KMS-11 (cell line): ENCODE data around the gene FHIT.

Source experiments
- H2AFZ ChIP-seq: fragments of 200-600 bp; sonication (generic); 2 replicates; pipeline ENCODE4 v1.6.1; 2016; ENCODE audit warnings: antibody characterized with exemption, mixed run types, low read depth
- H3K27ac ChIP-seq: fragments of 200-600 bp; sonication (generic); 2 replicates; pipeline ENCODE4 v1.6.1; 2016; ENCODE audit warnings: mild to moderate bottlenecking, mixed run types
- H3K27me3 ChIP-seq: fragments of 200-600 bp; sonication (generic); 2 replicates; pipeline ENCODE4 v1.6.1; 2017; ENCODE audit warnings: mild to moderate bottlenecking, low read depth, mixed run types, moderate library complexity; ENCODE audit not compliant: insufficient read depth
- H3K36me3 ChIP-seq: fragments of 200-600 bp; sonication (generic); 2 replicates; pipeline ENCODE4 v1.6.1; 2017; ENCODE audit warnings: mild to moderate bottlenecking, mixed run types; ENCODE audit not compliant: insufficient read depth
- H3K4me1 ChIP-seq: fragments of 200-600 bp; sonication (generic); 2 replicates; pipeline ENCODE4 v1.6.1; 2016; ENCODE audit warnings: mild to moderate bottlenecking, low read depth, mixed run types; ENCODE audit not compliant: poor library complexity, severe bottlenecking
- H3K4me2 ChIP-seq: fragments of 200-600 bp; sonication (generic); 2 replicates; pipeline ENCODE4 v1.7.0; 2016; ENCODE audit warnings: mild to moderate bottlenecking, mixed run types
- H3K4me3 ChIP-seq: fragments of 200-600 bp; sonication (generic); IDR thresholded peaks from 2 replicates; pipeline ENCODE4 v1.6.1; 2017; ENCODE audit warnings: low read depth, low read length, mixed read lengths; ENCODE audit not compliant: insufficient read depth
- H3K79me2 ChIP-seq: fragments of 200-600 bp; sonication (generic); 2 replicates; pipeline ENCODE4 v1.6.1; 2016; ENCODE audit warnings: low read depth, mixed run types; ENCODE audit not compliant: insufficient read depth
- H3K9ac ChIP-seq: fragments of 200-600 bp; sonication (generic); 2 replicates; pipeline ENCODE4 v1.6.1; 2016; ENCODE audit warnings: mild to moderate bottlenecking, mixed run types
- H4K20me1 ChIP-seq: fragments of 200-600 bp; sonication (generic); 2 replicates; pipeline ENCODE4 v1.6.1; 2016; ENCODE audit warnings: mild to moderate bottlenecking, mixed run types; ENCODE audit not compliant: insufficient read depth
- CTCF ChIP-seq: fragments of 200-600 bp; sonication (generic); conservative IDR thresholded peaks from 2 replicates; pipeline ENCODE4 v1.6.1; 2017; ENCODE audit warnings: low read depth, mild to moderate bottlenecking, antibody characterized with exemption, low read length, moderate library complexity, mixed read lengths

The FHIT gene

DNA sequence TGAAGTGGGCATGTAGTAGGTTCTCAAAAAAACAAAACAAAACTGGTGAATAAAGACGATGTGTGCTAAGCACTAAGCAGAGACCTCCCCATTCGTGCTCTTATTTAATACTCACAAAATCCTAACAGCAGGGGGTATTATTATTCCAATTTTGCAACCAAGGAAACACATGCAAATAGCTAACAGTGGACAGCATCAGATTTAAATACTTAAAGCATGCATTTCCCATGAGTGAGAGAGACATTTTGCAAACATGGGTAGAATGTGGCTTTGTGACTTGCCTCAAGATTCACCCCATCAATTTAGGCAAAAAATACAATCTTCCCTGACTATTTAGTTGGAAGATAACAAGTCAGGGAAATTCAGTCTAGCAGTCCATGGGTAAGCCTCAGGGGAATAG, 1255.2 kb downstream of the FHIT start:
- Histone ChIP-seq H3K4me2 (no peak overlapping the region), H3K9ac (no peak overlapping the region), H3K79me2 (no peaks in the 10 kb centered on the region), H3K4me3 (no peak overlapping the region), H3K27me3 (no peaks in the 10 kb centered on the region), H4K20me1 (no peaks in the 10 kb centered on the region), H3K4me1 (no peaks in the 10 kb centered on the region), H2AFZ (no peak overlapping the region), H3K27ac (no peak overlapping the region), H3K36me3 (no peaks in the 10 kb centered on the region)
- TF ChIP-seq CTCF = no peak

GRCh38 chr3:59995563-59995962, 1255.7 kb downstream of the FHIT start:
- H3K79me2 ChIP-seq = no peaks in the 10 kb centered on the region
- H3K4me2 ChIP-seq = no peak overlapping the region
- H2AFZ ChIP-seq = no peak overlapping the region
- no peaks in the 10 kb centered on the region for H3K4me1 ChIP-seq
- H4K20me1 ChIP-seq = no peaks in the 10 kb centered on the region
- H3K9ac ChIP-seq = no peak overlapping the region
- H3K27me3 ChIP-seq = no peaks in the 10 kb centered on the region
- no peak overlapping the region for H3K27ac ChIP-seq
- TF ChIP-seq CTCF = no peak
- no peak overlapping the region for H3K4me3 ChIP-seq
- no peaks in the 10 kb centered on the region for H3K36me3 ChIP-seq

DNA sequence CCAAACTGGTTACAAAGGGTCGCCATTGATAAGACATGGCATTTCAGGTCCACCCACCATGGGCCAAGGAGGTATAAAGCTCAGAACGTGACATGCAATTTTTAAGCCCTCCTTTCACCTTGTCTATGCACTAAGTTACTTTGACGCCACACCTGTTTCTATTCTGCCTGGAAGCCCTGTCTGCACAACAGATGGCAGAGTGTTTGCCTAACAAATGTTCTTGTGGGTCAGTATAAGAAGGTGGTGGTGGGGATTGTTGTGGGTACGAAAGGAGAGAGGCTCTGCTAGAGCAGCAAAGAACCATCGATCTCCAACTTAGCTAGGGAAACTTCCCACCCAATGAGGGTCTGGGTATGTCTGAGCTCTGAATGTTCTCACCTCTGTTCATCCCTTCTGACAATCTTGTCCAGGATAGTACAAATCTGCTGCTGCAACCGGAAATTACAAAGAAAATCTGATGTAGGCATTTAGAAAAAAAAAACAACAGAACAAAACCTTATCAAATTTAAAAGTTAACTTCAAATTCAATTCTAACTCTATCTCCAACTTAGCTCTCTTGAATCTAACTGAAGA, 1256.4 kb downstream of the FHIT start:
- Histone ChIP-seq H2AFZ (no peak overlapping the region), H4K20me1 (no peaks in the 10 kb centered on the region), H3K4me3 (no peak overlapping the region), H3K27ac (no peak overlapping the region), H3K36me3 (no peaks in the 10 kb centered on the region), H3K9ac (no peak overlapping the region), H3K79me2 (no peaks in the 10 kb centered on the region), H3K4me1 (no peaks in the 10 kb centered on the region), H3K4me2 (no peak overlapping the region), H3K27me3 (no peaks in the 10 kb centered on the region)
- no peak for TF ChIP-seq CTCF

- Histone ChIP-seq H3K27ac (no peak overlapping the region), H3K4me2 (no peak overlapping the region), H3K27me3 (no peaks in the 10 kb centered on the region), H3K79me2 (no peaks in the 10 kb centered on the region), H4K20me1 (no peaks in the 10 kb centered on the region), H3K36me3 (no peaks in the 10 kb centered on the region), H2AFZ (no peak overlapping the region), H3K9ac (no peak overlapping the region), H3K4me3 (no peak overlapping the region), H3K4me1 (no peaks in the 10 kb centered on the region)
- no peak for TF ChIP-seq CTCF
Observed at GRCh38 chr3:59992578-59992977, 1258.7 kb downstream of the FHIT start.

DNA sequence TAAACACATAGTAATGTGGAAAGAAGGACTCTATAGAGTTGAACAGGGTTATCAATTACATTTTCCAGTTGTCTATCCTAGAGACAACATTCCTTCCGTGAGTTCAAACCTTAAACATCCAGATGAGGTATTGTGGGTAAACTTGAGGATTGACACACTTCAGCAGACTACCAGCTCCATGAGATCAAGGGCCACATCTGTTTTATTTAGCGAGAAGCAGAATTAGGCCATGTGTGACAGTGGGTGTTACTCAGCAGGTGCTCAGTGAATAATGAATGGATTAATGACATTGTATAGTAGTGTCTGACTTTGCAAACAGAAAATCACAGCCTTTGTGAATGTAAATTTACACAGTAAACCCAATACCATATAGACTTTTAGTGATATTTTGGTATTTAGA, 1260.3 kb downstream of the FHIT start:
- no peak for TF ChIP-seq CTCF
- Histone ChIP-seq H3K4me2 (no peak overlapping the region), H3K27me3 (no peaks in the 10 kb centered on the region)

More for the DNA sequence above, 1260.3 kb downstream of the FHIT start:
- H3K36me3 ChIP-seq = no peaks in the 10 kb centered on the region
- no peaks in the 10 kb centered on the region for H4K20me1 ChIP-seq
- no peaks in the 10 kb centered on the region for H3K79me2 ChIP-seq
- no peak overlapping the region for H3K27ac ChIP-seq
- no peak overlapping the region for H3K9ac ChIP-seq
- no peaks in the 10 kb centered on the region for H3K4me1 ChIP-seq
- no peak overlapping the region for H3K4me3 ChIP-seq
- H2AFZ ChIP-seq = no peak overlapping the region
